ENCODE results near the gene SNED1.

DNA sequence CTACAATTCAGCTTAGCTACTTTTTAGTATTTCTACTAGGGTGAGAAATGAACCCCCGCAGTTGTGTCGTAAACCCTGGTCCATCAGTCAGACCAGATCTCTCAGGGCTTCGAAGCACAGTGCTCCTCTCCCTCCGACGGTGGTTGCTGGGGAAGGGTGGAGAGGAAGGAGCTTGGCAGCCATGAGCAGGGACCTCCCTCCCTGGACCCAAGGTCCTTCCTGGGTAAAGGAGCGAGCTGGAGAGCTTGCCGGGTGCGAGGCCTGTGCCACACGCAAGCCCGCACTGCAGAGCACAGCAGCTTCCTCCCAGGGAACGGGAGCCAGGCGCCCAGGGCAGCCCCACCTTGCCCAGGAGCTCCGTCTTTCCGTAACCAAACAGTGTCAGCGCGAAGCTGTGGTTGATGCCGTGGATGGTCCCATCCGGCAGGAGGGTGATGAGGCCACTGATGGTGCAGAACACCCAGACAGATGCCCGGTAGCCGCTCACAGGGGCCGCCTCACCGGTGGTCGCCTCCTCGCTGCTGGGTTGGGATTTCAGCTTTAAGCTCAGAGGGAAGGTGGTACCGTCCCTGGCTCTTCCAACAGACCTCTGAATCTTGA lies 138.3 kb downstream of the SNED1 start:
- TF ChIP-seq, protein P1, sequence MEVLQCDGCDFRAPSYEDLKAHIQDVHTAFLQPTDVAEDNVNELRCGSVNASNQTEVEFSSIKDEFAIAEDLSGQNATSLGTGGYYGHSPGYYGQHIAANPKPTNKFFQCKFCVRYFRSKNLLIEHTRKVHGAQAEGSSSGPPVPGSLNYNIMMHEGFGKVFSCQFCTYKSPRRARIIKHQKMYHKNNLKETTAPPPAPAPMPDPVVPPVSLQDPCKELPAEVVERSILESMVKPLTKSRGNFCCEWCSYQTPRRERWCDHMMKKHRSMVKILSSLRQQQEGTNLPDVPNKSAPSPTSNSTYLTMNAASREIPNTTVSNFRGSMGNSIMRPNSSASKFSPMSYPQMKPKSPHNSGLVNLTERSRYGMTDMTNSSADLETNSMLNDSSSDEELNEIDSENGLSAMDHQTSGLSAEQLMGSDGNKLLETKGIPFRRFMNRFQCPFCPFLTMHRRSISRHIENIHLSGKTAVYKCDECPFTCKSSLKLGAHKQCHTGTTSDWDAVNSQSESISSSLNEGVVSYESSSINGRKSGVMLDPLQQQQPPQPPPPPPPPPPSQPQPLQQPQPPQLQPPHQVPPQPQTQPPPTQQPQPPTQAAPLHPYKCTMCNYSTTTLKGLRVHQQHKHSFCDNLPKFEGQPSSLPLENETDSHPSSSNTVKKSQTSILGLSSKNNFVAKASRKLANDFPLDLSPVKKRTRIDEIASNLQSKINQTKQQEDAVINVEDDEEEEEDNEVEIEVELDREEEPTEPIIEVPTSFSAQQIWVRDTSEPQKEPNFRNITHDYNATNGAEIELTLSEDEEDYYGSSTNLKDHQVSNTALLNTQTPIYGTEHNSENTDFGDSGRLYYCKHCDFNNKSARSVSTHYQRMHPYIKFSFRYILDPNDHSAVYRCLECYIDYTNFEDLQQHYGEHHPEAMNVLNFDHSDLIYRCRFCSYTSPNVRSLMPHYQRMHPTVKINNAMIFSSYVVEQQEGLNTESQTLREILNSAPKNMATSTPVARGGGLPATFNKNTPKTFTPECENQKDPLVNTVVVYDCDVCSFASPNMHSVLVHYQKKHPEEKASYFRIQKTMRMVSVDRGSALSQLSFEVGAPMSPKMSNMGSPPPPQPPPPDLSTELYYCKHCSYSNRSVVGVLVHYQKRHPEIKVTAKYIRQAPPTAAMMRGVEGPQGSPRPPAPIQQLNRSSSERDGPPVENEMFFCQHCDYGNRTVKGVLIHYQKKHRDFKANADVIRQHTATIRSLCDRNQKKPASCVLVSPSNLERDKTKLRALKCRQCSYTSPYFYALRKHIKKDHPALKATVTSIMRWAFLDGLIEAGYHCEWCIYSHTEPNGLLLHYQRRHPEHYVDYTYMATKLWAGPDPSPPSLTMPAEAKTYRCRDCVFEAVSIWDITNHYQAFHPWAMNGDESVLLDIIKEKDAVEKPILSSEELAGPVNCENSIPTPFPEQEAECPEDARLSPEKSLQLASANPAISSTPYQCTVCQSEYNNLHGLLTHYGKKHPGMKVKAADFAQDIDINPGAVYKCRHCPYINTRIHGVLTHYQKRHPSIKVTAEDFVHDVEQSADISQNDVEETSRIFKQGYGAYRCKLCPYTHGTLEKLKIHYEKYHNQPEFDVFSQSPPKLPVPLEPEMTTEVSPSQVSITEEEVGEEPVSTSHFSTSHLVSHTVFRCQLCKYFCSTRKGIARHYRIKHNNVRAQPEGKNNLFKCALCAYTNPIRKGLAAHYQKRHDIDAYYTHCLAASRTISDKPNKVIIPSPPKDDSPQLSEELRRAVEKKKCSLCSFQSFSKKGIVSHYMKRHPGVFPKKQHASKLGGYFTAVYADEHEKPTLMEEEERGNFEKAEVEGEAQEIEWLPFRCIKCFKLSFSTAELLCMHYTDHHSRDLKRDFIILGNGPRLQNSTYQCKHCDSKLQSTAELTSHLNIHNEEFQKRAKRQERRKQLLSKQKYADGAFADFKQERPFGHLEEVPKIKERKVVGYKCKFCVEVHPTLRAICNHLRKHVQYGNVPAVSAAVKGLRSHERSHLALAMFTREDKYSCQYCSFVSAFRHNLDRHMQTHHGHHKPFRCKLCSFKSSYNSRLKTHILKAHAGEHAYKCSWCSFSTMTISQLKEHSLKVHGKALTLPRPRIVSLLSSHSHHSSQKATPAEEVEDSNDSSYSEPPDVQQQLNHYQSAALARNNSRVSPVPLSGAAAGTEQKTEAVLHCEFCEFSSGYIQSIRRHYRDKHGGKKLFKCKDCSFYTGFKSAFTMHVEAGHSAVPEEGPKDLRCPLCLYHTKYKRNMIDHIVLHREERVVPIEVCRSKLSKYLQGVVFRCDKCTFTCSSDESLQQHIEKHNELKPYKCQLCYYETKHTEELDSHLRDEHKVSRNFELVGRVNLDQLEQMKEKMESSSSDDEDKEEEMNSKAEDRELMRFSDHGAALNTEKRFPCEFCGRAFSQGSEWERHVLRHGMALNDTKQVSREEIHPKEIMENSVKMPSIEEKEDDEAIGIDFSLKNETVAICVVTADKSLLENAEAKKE (CRISPR knock-in tag; IDR thresholded peaks at IDR 0.05) = no peak
- TF ChIP-seq ZNF114 (CRISPR knock-in tag; IDR thresholded peaks at IDR 0.05) = no peak
- TF ChIP-seq CTCF (conservative IDR thresholded peaks at IDR 0.05; ENCODE audit: low read depth in 2 of 2) = no peak
- no peak for TF ChIP-seq JUNB (IDR thresholded peaks at IDR 0.05; ENCODE audit: unreplicated experiment)
- TF ChIP-seq POLR2AphosphoS5 (IDR thresholded peaks at IDR 0.05; ENCODE audit: low read depth) = no peak
- TF ChIP-seq EZH2phosphoT487 (IDR thresholded peaks at IDR 0.05; ENCODE audit: unreplicated experiment) = no peak
- TF ChIP-seq, protein P2, sequence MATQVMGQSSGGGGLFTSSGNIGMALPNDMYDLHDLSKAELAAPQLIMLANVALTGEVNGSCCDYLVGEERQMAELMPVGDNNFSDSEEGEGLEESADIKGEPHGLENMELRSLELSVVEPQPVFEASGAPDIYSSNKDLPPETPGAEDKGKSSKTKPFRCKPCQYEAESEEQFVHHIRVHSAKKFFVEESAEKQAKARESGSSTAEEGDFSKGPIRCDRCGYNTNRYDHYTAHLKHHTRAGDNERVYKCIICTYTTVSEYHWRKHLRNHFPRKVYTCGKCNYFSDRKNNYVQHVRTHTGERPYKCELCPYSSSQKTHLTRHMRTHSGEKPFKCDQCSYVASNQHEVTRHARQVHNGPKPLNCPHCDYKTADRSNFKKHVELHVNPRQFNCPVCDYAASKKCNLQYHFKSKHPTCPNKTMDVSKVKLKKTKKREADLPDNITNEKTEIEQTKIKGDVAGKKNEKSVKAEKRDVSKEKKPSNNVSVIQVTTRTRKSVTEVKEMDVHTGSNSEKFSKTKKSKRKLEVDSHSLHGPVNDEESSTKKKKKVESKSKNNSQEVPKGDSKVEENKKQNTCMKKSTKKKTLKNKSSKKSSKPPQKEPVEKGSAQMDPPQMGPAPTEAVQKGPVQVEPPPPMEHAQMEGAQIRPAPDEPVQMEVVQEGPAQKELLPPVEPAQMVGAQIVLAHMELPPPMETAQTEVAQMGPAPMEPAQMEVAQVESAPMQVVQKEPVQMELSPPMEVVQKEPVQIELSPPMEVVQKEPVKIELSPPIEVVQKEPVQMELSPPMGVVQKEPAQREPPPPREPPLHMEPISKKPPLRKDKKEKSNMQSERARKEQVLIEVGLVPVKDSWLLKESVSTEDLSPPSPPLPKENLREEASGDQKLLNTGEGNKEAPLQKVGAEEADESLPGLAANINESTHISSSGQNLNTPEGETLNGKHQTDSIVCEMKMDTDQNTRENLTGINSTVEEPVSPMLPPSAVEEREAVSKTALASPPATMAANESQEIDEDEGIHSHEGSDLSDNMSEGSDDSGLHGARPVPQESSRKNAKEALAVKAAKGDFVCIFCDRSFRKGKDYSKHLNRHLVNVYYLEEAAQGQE (IDR thresholded peaks at IDR 0.05; ENCODE audit: unreplicated experiment) = no peak
- no peak for TF ChIP-seq EZH2 (IDR thresholded peaks at IDR 0.05; ENCODE audit: low read depth, unreplicated experiment)
- TF ChIP-seq STAT1 (IDR thresholded peaks at IDR 0.05; ENCODE audit: unreplicated experiment) = no peak

Measured in GM23338 (cell line).